ENCODE measurements around the gene LPIN1. TPM values are rescaled to one million over a fixed set of nuclear protein-coding genes. Genes with fewer than 3 reads are reported as not detected.

Gene LPIN1
- total and polyA plus RNA-seq, 8 donors: 7.3 to 152 (median 18.2) TPM

Small RNA genes within 50 kb of the gene (small RNA-seq; reads per million reads assigned to genes)
- 0 reads per million in 4 donors for gene MIR4262
- 0 to 0.62 (median 0.12) reads per million in 4 donors for gene MIR548S

Other genes with a start within 250 kb of the LPIN1 start
- gene GREB1, start 212.6 kb upstream of the LPIN1 start, total RNA-seq: 10 to 100 TPM in 3 of 5 donors, 1 to 10 TPM in 2; 1.3 to 37.9 (median 11.0) TPM
- 1 to 10 TPM in 2 of 3 donors, under 1 TPM in 1; 0.88 to 2.4 (median 1.5) TPM for gene GREB1, start 212.6 kb upstream of the LPIN1 start, polyA plus RNA-seq
- gene NTSR2, start 76.4 kb upstream of the LPIN1 start, total RNA-seq: not detected
- gene NTSR2, start 76.4 kb upstream of the LPIN1 start, polyA plus RNA-seq: not detected